Forelimb muscle (tissue), 1 donor: Measurements from ENCODE around the gene BAHD1. TPM values are rescaled to one million over a fixed set of nuclear protein-coding genes. Genes with fewer than 3 reads are reported as not detected.

Experiments
- DNase-seq: peaks from one replicate; pipeline ENCODE4 v3.0.0-alpha.2; 2013; ENCODE audit warnings: low read depth
- polyA plus RNA-seq: library from polyadenylated mRNA; unstranded; fragments of 120-200 nt; gene quantifications from one replicate; pipeline ENCODE4 v1.2.1, GENCODE V29; 2013; ENCODE audit not compliant: insufficient read length

The BAHD1 gene
- polyA plus RNA-seq, result 24.6 TPM

DNA sequence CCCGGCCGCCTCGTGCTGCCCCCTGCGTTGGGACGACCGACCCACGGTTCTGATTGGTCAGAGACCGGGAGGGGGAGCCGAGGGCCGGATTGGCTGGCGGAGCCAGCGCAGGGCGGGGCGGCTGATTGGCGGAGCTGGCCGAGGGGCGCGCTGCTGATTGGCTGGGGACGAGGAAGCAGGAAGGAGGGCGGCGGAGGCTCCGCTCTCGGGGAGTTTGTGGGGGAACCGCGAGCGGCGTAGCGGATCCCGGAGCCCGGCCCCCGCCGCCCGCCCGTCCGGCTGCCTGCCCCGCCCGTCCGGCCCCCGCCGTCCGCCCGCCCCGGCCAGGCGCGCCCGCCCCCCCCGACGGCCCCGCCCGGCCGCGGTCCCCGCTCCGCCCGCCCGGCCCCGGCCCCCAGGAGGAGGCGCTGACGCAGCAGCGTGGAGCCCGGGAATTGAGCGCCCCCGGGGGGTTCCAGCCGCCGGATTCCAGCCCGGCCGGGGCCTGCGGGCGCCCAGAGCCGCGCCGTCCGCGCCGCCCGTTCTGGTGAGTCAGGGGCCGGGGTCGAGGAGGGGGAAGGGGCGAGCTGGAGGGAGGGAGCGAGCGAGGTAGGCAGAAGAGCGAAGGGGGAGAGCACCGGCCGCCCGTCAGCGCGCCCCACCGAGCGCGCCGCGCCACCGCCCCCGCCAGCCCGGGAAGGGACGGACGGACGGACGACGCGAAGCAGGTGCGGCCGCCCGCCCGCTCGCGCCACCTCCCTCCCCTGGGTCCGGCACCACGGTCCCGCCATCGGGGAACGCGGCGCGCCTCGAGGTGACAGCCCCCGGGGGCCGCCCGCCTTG, at the start of gene BAHD1:
Gene BAHD1, plus strand, starts transcription at position 211 of the 822 bp plus-strand sequence. CDS start 17,512 bp downstream, outside the sequence.
- DNase-seq, result peak; percentile 73

DNA sequence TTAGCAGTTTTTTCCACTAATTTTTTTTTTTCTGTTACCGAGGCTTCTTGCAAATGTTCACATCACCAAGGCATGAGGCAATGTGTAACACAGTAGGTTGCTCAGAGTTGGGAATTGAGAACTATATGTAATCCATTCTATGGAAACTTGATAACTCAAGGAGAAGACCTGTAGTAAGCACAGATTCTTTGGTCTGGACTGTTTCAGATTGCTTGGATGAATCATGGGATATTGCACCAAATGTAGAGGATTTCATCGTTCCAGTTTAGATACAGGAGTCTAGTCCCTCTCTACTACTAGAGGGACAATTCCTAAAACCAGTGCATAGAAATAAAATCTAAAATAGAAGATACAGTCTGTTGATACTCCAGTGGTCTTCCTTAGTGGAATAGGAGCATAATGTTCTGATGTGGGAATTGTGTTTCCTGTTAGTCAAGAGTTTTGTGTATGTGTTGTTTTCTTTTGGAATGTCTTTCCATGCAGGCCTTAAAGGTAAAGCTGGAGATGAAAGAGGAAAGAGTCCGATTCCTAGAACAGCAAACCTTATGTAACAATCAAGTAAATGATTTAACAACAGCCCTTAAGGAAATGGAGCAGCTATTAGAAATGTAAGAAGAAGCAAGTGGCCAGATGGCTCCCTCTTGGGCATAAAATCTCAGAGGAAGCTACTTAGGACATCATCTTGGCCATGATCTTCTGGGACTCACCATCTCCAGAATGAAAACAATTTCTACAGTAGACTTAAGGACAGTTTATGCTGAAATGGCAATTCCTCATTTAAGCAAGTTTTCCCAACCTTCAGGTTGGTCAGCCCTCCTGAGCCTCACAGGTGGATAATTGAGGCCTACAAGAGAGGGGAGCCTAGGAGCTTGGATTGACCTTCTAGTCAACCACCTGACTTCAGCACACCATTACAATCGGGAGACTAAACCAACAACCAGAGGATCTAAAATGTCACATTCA, 47.5 kb upstream of the BAHD1 start:
- DNase-seq, result no peak

DNA sequence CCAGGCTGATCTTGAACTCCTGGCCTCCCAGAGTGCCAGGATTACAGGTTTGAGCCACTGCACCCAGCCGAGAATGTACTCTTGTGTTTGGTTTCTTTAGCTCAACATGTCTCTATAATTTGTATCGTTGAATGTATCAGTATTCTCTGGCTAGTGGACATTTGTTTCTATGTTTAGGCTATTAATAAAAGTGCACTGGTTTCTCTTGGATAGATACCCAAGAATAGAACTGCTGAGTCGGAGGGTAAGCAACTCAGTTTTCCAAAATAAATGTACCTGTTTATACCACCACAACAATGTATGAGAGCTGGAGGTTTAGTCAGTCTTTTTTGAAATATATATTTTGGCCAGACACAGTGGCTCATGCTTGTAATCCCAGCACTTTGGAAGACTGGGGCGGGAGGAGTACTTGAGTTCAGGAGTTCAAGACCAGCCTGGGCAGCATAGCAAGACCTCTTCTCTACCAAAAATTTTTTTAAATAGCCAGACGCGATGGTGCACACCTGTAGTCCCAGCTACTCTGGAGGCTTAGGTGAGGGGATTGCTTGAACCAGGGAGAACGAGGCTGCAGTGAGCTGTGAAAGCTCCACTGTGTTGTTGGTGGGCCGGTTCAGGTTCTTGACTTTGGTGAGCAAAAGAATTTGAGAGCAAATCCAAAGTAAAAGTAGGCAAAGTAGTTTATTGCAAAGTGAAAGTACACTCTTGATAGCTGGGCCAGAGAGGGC, 42.9 kb upstream of the BAHD1 start:
- DNase-seq, result no peak

DNA sequence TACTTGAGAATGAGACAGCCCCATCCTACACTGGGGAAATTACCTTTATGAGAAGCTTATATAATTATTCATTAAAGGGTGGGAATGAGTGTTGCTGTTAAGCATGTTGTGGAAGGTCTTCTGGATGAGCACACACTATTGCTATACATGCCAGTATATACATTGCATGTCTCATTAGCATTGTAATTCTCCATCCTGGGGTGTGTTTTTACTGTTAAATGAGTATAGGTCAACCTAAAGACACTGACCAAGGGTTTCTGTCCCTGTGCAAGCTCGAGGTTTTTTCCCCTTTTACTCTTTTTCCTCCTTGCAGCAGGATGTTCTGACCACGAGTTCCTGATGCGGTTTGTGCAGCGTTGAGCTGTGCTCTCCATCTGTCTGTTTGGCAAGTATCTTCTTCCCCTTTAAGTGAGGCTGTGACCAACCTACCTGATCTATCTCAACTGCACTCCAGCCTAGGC, 42.3 kb upstream of the BAHD1 start:
- DNase-seq, result no peak

DNA sequence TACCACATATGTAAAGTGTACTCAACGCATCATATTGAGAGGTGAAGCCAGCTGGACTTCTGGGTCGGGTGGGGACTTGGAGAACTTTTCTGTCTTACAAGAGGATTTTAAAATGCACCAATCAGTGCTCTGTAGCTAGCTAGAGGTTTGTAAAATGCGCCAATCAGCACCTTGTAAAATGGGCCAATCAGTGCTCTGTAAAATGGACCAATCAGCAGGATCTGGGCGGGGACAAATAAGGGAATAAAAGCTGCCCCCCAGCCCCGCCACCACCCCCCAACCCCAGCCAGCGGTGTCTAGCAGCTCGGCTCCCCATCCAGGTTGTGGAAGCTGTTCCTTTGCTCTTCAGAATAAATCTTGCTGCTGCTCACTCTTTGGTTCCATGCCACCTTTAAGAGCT, 41.4 kb upstream of the BAHD1 start:
- no peak for DNase-seq

DNA sequence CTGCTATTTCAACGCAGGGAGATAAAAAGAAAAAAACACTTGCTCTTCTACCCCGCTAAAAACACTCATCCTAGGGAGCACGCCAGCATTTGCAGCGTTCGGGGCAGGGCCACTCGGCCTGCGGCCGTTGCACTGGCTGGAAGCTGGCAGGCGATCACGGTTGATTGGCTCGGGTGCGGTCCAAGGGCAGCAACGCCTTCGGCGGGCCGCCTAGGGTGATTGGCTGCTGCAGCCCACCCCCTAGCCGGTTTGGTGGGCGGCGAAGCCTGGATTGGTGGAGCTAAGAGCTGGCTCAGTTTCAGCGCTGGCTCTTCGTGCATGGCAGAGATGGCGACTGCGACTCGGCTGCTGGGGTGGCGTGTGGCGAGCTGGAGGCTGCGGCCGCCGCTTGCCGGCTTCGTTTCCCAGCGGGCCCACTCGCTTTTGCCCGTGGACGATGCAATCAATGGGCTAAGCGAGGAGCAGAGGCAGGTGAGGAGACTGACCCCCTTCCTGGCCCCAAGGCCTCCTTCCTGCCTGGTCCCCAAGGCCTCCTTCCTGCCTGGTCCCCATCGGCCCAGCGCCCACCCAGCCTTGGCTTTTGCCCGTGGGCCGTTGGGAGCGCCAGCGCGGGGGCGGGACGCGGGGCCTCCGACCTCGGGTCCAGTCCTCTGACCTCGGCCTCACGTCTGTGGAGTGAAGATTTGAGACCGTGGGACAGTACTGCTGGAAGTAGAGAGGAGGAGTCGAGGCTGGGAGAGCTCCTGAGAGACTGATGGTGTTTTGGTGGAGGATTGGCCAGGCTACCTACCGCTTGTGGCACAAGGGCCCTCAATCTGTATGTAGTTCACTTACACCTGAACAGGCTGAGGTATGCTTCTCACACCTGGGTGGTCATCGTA, 35.0 kb upstream of the BAHD1 start, which contains the start of gene IVD:
Gene IVD, plus strand, starts transcription at position 295 of the 881 bp plus-strand sequence. Its CDS starts 33 bp downstream, at position 328.
- DNase-seq, result peak; percentile 78

DNA sequence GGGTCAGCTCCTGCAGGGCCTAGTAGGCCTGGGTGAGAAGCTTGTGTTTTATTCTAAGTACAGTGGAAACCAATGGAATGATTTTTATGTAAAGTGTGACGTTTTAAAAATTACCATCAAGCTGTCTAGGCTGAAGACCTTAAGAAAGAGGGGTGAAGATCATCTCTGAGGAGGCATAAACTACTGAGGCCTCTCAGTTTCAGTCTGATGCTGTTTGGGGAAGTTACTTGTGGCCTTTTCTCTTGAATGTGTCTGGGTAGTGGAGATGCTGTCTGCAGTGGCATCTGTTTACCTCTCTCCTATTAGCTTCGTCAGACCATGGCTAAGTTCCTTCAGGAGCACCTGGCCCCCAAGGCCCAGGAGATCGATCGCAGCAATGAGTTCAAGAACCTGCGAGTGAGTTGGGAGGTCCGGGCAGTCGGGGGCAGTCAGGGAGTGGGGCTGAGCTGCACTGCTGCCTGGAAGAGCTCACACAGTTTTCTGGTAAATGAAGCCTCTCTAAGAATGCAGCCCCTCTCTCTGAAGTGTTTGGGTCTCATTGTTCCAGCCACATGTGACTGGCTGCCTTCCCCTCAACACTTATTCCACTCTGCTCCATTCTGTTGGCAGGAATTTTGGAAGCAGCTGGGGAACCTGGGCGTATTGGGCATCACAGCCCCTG, 33.3 kb upstream of the BAHD1 start:
- no peak for DNase-seq

DNA sequence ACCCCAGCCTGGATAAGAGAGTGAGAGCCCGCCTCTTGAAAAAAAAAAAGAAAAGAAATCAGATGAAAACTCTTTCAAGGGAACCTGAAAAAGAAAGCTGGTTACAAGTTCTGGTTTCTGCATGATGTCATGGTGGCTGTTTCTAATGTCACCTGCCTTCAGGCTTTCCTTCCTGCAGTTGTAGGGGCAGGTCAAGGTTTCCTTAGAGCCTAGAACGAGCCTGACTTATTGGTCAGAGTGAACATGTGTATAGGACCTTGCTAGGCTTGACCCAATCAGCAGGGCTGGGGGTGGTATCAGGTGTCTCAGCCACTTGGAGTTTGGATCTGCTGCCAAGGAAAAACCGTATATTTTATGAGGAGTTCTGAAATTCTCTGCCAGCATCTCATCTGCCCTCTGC, 31.4 kb upstream of the BAHD1 start:
- no peak for DNase-seq

DNA sequence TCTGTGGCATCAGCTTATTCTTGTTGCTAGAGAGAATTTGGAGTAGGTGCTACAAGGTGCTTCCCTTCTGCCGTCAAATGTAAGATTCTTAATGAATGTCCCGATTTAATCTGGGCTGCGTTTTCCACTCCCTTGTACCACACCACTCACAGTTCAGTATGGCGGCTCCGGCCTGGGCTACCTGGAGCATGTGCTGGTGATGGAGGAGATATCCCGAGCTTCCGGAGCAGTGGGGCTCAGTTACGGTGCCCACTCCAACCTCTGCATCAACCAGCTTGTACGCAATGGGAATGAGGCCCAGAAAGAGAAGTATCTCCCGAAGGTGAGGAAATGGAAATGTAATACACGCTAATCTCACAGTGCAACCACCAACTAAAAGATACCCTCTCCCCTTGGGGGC, 30.3 kb upstream of the BAHD1 start:
- no peak for DNase-seq

DNA sequence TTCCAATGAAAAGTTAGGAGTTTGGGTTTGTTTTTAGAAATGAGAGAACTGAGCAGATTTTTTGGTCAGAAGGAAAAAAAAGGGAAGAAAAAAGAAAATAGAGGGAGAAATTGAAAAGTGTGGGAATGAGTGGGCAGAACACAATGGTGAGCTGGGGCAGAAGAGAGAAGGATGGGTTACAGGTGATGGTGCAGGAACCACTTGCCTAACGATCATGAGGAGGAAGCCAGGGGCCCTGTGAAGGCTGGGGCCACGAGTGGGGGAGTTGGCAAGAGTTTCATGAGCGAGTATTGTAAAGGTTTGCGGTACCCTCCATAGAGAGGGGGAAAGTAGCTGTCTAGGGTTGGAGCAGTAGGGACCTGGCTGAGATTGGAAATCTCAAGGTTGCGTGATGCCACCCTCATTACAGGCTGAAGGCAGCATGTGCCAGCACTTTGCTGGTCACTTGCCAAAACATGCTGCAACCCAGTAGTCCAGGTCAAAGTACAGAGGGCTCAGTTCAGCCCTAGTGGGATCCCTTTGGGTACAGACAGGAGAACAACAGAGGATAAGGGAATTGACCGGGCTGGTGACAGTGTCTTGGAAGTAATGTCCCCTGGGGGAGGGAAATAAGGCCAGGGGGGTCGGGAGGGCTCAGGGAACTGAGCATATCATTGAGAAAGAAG, 28.5 kb upstream of the BAHD1 start:
- no peak for DNase-seq

DNA sequence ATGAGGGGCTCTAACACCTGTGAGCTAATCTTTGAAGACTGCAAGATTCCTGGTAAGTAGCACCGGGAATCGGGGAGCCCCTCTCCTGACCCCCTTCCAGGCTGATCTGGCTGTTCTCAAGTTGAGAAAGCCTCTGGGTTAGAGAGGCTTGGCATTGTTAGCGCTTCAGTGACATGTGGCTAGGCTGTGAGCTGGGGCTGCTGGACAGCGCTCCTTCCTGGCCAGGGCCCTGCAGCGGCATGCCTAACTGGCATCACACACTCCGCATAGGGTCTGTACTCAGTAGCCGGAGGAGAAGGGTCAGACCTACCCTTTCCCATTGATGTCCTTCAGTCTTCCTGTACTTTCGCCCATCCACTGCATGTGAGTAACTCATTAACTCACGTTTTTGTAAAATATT, 27.7 kb upstream of the BAHD1 start:
- no peak for DNase-seq

DNA sequence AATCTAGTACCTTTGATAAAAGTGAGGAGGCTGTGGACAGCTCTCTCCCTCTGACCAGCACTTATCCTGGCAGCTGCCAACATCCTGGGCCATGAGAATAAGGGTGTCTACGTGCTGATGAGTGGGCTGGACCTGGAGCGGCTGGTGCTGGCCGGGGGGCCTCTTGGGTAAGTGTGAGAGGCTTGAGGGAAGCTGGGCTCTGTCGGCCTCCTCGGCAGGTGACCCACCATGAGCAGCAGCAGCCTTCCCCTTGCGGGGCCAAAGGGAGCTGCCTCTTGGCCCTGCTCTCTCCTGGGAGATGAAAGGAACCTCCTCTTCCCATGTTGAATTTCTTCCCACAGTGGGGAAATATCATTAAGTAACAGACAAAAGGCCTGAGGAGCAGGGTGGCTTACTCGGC, 25.9 kb upstream of the BAHD1 start:
- DNase-seq, result no peak

DNA sequence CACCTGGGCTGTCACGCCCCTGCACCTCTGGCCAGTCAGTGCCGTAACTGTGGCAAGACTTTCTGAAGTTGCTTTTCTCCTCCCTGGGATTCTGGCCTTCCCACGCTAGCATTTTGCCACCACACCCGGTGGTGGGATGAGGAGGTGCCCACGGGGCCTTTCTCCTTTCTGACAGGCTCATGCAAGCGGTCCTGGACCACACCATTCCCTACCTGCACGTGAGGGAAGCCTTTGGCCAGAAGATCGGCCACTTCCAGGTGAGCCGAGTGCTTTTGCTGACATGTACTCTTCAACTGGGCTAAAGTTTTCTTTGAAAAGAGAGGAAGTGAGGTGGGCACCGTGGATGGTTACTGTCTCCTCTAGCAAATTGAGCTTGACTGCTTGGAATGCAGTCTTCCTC, 25.5 kb upstream of the BAHD1 start:
- DNase-seq, result no peak

DNA sequence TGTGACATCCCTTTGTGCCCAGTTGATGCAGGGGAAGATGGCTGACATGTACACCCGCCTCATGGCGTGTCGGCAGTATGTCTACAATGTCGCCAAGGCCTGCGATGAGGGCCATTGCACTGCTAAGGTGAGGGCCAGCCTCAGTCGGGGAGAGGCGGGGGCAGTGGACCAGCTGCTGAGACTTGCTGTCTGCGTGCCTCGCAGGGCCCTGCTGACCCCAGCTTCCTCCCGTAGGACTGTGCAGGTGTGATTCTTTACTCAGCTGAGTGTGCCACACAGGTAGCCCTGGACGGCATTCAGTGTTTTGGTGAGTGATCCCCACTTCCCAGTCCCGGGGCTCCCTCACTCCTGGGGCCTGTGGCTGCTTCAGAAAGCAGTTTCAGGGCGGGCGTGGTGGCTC, 24.7 kb upstream of the BAHD1 start:
- DNase-seq, result no peak

DNA sequence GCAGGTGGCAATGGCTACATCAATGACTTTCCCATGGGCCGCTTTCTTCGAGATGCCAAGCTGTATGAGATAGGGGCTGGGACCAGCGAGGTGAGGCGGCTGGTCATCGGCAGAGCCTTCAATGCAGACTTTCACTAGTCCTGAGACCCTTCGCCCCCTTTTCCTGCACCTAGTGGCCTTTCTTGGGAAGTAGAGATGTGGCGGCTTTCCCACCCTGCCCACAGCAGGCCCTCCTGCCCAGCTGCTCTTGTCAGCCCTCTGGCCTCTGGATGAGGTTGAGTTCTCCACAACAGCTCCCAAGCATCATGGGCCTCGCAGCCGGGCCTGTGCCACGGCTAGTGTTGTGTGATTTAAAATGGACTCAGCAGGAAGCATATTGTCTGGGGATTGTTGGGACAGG, 22.6 kb upstream of the BAHD1 start:
- DNase-seq, result no peak

DNA sequence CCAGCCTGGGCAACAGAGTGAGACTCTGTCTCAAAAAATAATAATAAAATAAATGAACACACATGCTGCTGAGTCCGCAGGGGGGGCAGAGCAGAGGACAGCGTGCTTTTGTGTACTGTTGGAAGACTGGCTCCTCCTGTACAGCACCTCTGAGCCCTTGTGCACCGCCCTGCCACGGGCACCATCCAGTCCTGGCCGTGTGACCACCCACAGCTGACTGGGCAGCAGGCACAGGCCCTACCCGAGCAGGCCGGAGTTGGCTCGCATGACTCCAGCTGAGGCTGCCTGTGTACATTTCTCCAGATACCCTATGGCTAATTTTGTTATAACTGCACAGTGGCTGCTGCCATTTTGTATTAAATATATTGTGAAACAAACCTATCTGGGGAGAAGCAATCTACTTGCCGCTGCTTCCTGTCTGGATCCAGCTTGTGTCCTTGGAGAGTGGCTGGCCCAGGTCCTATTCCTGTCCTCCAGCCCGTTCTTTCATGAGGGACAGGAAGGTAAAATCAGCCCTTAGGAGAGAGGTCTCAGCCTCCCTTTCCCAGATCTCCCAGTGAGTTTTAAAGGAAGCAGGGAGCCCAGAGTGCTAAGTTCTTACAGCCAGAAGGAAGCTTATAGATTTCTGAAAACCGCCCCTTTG, 20.6 kb upstream of the BAHD1 start:
- no peak for DNase-seq

DNA sequence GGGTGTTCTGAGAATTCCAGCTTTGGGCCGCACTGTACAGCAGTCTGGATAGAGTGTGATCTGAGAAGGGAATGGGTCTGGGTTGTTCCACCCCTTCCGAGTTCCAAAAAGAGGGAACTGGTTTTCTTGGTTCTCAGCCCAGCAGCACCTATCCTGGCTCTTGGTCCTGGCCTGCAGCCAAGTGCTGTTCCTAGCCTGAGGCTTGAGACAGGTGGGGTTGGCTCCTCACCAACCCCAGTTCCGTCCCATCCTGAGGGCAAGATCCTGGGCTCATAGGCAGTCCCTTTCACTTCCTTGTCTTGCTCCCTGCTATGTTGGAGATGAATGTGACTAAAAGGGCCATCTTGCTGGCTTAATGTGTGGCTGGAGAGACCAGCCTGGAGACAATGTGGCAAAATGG, 20.0 kb upstream of the BAHD1 start:
- no peak for DNase-seq

DNA sequence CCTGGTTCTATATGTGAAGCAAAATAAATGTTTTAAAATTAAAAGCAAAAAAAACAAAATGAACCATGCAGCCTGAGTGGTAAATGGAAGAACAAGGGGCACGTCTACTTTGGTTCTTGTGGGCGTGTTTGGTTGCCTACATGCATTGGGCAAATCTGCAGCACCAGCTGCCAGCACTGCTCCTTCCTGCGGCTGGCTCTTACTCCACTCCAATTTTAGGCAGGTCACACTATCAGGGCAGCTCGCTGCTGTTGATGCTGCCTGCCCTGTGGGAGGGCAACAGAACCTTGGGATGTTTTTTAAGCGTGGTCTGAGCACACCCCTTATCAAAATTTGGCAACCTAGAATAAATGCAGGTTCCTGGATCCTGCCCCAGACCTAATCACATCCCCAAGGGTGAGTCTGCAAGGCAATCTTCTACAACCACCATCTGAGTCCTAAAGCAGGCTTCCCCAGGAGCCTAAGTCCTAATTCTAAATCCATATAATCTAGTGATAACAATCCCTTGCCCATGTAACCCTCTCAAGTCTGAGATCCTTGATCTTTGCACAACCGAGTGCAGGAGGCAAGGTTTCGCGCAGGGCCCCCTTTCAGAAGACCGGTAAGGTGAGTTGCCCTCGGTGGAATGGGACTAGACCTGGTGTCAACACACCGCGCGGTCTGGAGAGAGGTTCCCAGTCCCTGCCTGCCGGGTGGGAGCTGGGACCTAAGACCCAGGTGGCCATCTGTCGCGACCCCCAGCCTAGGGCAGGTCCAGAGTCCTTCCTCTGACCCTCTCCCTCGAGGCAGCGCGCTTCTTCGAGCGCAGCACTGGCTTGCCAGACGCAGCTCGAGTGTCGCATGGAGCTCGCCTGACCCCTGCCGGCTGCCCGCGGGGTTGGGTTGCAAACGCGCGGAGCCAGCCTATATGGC, 19.3 kb upstream of the BAHD1 start:
- no peak for DNase-seq
